BE2C (cell line): Measurements from ENCODE around the gene UQCC2.

ENCODE experiments used
- DNase-seq: peaks from one replicate; pipeline ENCODE4 v3.0.0-alpha.2; 2020
- H3K27me3 ChIP-seq: fragments of 250-450 bp; sonication (Bioruptor Pico); 2 replicates; pipeline ENCODE4 v1.5.1; 2020; ENCODE audit warnings: mild to moderate bottlenecking
- H3K36me3 ChIP-seq: fragments of 250-450 bp; sonication (Bioruptor Pico); 2 replicates; pipeline ENCODE4 v1.5.1; 2020; ENCODE audit warnings: mild to moderate bottlenecking
- H3K4me1 ChIP-seq: fragments of 250-450 bp; sonication (Bioruptor Pico); 2 replicates; pipeline ENCODE4 v1.5.1; 2020
- H3K4me3 ChIP-seq: 2 replicates; pipeline ENCODE4 v1.5.1; 2011; ENCODE audit warnings: low read depth, low read length
- H3K9me3 ChIP-seq: fragments of 250-450 bp; sonication (Bioruptor Pico); 2 replicates; pipeline ENCODE4 v1.5.1; 2020
- TF ChIP-seq, protein P1 (sequence below): IDR thresholded peaks from 2 replicates; pipeline ENCODE4 v1.5.1; 2012; ENCODE audit warnings: mild to moderate bottlenecking, low read depth, low read length

UQCC2 gene

GRCh38 chr6:33697845-33698244, 13.7 kb downstream of the UQCC2 start:
- H3K36me3 ChIP-seq, result peaks cover 15% of the 10 kb centered on the region
- TF ChIP-seq, protein P1, sequence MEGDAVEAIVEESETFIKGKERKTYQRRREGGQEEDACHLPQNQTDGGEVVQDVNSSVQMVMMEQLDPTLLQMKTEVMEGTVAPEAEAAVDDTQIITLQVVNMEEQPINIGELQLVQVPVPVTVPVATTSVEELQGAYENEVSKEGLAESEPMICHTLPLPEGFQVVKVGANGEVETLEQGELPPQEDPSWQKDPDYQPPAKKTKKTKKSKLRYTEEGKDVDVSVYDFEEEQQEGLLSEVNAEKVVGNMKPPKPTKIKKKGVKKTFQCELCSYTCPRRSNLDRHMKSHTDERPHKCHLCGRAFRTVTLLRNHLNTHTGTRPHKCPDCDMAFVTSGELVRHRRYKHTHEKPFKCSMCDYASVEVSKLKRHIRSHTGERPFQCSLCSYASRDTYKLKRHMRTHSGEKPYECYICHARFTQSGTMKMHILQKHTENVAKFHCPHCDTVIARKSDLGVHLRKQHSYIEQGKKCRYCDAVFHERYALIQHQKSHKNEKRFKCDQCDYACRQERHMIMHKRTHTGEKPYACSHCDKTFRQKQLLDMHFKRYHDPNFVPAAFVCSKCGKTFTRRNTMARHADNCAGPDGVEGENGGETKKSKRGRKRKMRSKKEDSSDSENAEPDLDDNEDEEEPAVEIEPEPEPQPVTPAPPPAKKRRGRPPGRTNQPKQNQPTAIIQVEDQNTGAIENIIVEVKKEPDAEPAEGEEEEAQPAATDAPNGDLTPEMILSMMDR, result no peak

GRCh38 chr6:33696548-33697518, 14.7 kb downstream of the UQCC2 start:
- no peaks in the 10 kb centered on the region for H3K9me3 ChIP-seq
- TF ChIP-seq, protein P1, result no peak
- no peak overlapping the region for H3K4me3 ChIP-seq
- H3K27me3 ChIP-seq, result no peaks in the 10 kb centered on the region
- peaks cover 46% of the 10 kb centered on the region for H3K4me1 ChIP-seq
- peaks cover 15% of the 10 kb centered on the region for H3K36me3 ChIP-seq
- DNase-seq, result peak; percentile 59

More at GRCh38 chr6:33697845-33698244, 13.7 kb downstream of the UQCC2 start:
- H3K4me1 ChIP-seq, result peaks cover 42% of the 10 kb centered on the region
- DNase-seq, result no peak
- no peak overlapping the region for H3K4me3 ChIP-seq
- H3K27me3 ChIP-seq, result no peaks in the 10 kb centered on the region
- no peaks in the 10 kb centered on the region for H3K9me3 ChIP-seq

DNA sequence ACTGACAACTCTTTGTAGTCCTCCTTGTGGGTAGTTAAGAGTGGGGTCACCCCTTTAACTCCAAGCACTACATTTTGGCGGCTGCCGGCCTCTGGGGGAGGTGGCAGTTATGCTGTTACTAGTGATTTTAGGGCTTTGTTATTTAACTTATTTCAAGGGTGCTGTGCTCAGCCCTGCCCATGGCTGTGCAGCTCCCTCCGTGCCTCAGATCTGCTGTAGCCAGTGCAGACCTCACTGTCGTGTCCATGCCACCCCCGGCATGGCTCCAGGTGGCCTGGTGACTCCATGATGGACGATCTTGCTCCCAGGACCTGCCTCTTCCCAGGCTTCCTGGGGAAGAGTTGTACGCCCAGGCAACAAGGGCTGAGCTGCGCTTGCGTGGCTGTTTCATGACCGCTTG, 15.4 kb downstream of the UQCC2 start:
- H3K36me3 ChIP-seq, result peaks cover 15% of the 10 kb centered on the region
- H3K4me3 ChIP-seq, result no peak overlapping the region
- DNase-seq, result no peak
- H3K9me3 ChIP-seq, result no peaks in the 10 kb centered on the region
- TF ChIP-seq, protein P1, result no peak
- H3K4me1 ChIP-seq, result peaks cover 50% of the 10 kb centered on the region
- no peaks in the 10 kb centered on the region for H3K27me3 ChIP-seq

DNA sequence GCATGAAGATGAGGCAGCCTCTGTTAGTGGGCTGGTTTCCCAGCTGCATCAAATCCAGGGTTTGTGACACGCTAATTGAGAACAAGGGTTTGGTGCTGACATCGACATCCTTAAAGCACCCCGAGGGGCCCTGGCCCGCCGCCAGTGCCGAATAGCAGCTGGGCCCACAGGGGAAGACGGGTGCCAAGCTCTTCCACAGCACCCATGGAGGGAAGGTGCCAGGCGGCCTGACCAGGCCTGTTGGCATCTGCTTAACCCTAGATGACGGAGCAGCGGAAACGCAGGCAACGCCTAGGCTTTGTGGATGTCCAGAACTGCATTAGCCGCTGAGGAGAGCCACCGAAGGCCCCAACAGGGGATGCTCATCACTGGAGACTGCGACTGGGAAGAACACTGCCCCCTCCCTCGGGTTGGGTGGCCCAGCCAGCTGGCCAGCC, 16.0 kb downstream of the UQCC2 start:
- Histone ChIP-seq H3K9me3 (no peaks in the 10 kb centered on the region), H3K36me3 (peaks cover 15% of the 10 kb centered on the region), H3K4me3 (no peak overlapping the region), H3K4me1 (peaks cover 50% of the 10 kb centered on the region), H3K27me3 (no peaks in the 10 kb centered on the region)
- peak; percentile 34 for DNase-seq
- TF ChIP-seq, protein P1, result no peak

DNA sequence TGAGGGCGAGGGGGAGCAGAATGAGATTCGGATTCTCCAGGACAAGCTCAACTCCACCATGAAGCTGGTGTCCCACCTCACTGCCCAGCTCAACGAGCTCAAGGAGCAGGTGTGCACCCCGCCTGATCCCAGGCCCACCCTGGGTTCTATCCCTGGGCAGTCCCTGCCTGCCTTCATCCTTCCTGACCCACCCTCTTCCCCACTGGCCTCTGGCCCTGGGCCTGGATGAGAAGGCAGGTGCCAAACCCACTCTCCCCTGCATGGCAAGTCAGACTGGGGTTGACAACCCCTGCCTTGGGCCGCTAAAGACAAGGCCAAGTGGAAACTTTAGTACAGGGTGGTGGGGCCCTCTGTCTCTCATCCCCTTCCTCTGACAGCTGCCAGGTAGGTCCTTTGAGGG, 16.5 kb downstream of the UQCC2 start:
- DNase-seq, result no peak
- TF ChIP-seq, protein P1, result no peak
- H3K4me1 ChIP-seq, result peaks cover 48% of the 10 kb centered on the region
- no peaks in the 10 kb centered on the region for H3K27me3 ChIP-seq
- H3K36me3 ChIP-seq, result peaks cover 15% of the 10 kb centered on the region
- H3K9me3 ChIP-seq, result no peaks in the 10 kb centered on the region
- no peak overlapping the region for H3K4me3 ChIP-seq

DNA sequence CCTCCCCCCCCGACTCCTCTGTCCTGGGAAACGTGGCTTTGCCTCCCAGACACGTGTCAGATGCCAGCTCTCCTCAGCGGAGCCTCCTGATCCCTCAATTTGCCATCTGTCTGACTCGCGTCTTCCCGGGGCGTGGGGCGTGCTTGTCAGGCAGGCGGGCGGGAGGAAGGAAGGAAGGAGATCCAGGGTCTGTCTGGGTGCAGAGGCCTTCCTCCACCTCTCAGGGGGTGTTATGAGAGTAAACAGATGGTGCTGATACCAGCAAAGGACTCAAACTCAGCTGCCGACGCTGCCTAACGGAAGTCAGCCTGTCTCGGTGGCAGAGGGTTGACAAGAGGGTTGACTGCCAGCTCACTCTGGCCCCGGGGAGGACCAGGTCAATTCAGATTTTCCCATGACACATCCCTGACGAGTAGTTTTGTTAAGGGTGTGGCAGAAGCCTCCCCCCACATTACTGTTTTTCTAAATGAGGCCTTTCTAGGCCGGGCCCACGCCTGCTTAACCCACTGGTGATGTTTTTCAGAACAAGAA, 17.0 kb downstream of the UQCC2 start:
- TF ChIP-seq, protein P1, result no peak
- peaks cover 44% of the 10 kb centered on the region for H3K4me1 ChIP-seq
- peaks cover 12% of the 10 kb centered on the region for H3K36me3 ChIP-seq
- H3K9me3 ChIP-seq, result no peaks in the 10 kb centered on the region
- no peaks in the 10 kb centered on the region for H3K27me3 ChIP-seq
- DNase-seq, result no peak
- H3K4me3 ChIP-seq, result no peak overlapping the region
